Transverse colon (tissue), 4 donors: ENCODE results near the gene HPSE2. TPM values are rescaled to one million over a fixed set of nuclear protein-coding genes. Genes with fewer than 3 reads are reported as not detected.

Source experiments
- DNase-seq: peaks from one replicate; pipeline ENCODE4 v3.0.0-alpha.2; 2019
- H3K27ac ChIP-seq, 4 donors: fragments of 200-600 bp; sonication (generic); 2 replicates each; pipeline ENCODE4 v1.5.1; 2016 to 2018; ENCODE audit warnings: inconsistent platforms in 4 of 4
- H3K27me3 ChIP-seq: fragments of 200-600 bp; sonication (generic); 2 replicates; pipeline ENCODE4 v1.5.1; 2017; ENCODE audit warnings: inconsistent platforms
- H3K36me3 ChIP-seq, 4 donors: fragments of 200-600 bp; sonication (generic); 2 replicates each; pipeline ENCODE4 v1.5.1; 2017 to 2019; ENCODE audit warnings: inconsistent platforms in 4 of 4
- H3K4me1 ChIP-seq, 4 donors: fragments of 200-600 bp; sonication (generic); 2 replicates each; pipeline ENCODE4 v1.5.1; 2017 to 2020; ENCODE audit warnings: inconsistent platforms in 4 of 4
- H3K4me3 ChIP-seq, 4 donors: fragments of 200-600 bp; sonication (generic); 1 replicate in 1 of 4; 2 replicates in 3 of 4; pipeline versions ENCODE4 v1.5.1 to v1.6.1; 2017 to 2019; ENCODE audit warnings: inconsistent platforms in 4 of 4
- H3K9me3 ChIP-seq, 2 donors: fragments of 200-600 bp; sonication (generic); 2 replicates each; pipeline ENCODE4 v1.5.1; 2017 to 2019; ENCODE audit warnings: inconsistent platforms in 2 of 2
- EP300 ChIP-seq: sonication (generic); formaldehyde crosslinking; IDR thresholded peaks from one replicate; pipeline ENCODE4 v1.6.1; 2017; ENCODE audit warnings: antibody characterized with exemption, low read depth
- POLR2A ChIP-seq: fragments of 450-650 bp; IDR thresholded peaks from one replicate; pipeline ENCODE4 v1.6.1; 2016; ENCODE audit warnings: antibody characterized with exemption, mild to moderate bottlenecking, moderate library complexity
- POLR2AphosphoS5 ChIP-seq, 3 donors: sonication (generic); formaldehyde crosslinking; IDR thresholded peaks; one replicate each; pipeline ENCODE4 v1.6.1; 2016; ENCODE audit warnings: antibody characterized with exemption in 3 of 3
- WGBS, 2 donors: methylation state at CpG; one replicate each; pipeline ENCODE4 v1.1.5; 2018; ENCODE audit warnings: low coverage in 1 of 2; 5-methylcytosine and 5-hydroxymethylcytosine counted together
- in situ Hi-C, 4 donors: fragments of 200-750 bp; cut with MboI; loops; one replicate each; pipeline versions ENCODE4 v1.15.0 to v1.15.1; 2017; ENCODE audit warnings: low sequenced_read_pairs in 3 of 4, low pct_ligation_motif_present in 1 of 4, low pct_unique_long_range_greater_than_20kb in 1 of 4
- intact Hi-C: fragments of 100-400 bp; cut with DNase I; formaldehyde crosslinking; loops from one replicate; pipeline ENCODE4 v1.15.1; 2023; ENCODE audit warnings: low total_unique reads
- total RNA-seq, 4 donors: library from RNA; depleted of rRNA; stranded (reverse); fragments of >200 nt; gene quantifications; one replicate each; pipeline ENCODE4 v1.1.0, GENCODE V29; 2016
- TF ChIP-seq, protein P1 (sequence below), 5 experiments: fragments of 200-600 bp in 3 of 5; fragments of 450-650 bp in 2 of 5; sonication (generic) in 3 of 5; IDR thresholded peaks; 1 replicate in 2 of 5; 2 replicates in 3 of 5; pipeline ENCODE4 v1.5.1; 2016 to 2017; ENCODE audit warnings: antibody characterized with exemption in 5 of 5, inconsistent platforms in 3 of 5, mild to moderate bottlenecking in 2 of 5, moderate library complexity in 1 of 5

The HPSE2 gene
- total RNA-seq, 4 donors from 2014 or later: 2.2 to 3.0 TPM; not detected in 2

DNA sequence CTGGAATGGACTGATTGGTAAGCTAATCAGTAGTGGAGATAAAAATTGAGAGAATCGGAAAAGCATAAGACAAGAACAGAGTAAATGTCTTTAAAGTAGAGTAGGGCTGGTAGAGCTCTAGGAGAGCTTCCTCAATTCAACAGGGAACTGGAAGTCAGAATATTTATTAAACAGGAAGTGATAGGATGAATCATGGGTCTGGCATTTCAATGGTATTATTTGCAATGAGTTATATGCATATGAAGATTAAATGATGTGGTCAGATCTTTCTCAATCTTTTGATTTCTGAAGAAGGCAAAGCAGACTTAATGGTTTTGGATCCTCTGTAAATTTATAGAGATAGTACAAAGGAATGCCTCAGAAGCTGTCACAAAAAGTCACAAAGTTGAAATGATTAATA is 349.0 kb downstream of the HPSE2 start:
- WGBS, 2 donors: 71 to 86% methylated on average over 1 of the region's 1 CpG
- H3K4me1 ChIP-seq: no peaks in the 10 kb centered on the region
- H3K36me3 ChIP-seq: no peaks in the 10 kb centered on the region
- H3K27ac ChIP-seq: no peak overlapping the region
- in situ Hi-C loops: no loop called here
- H3K27me3 ChIP-seq: no peaks in the 10 kb centered on the region
- intact Hi-C loops: no loop called here
- no peaks in the 10 kb centered on the region for H3K9me3 ChIP-seq
- H3K4me3 ChIP-seq: no peak overlapping the region
- no peak for DNase-seq
- TF ChIP-seq POLR2A (no peak), POLR2AphosphoS5 (IDR thresholded peaks at IDR 0.05) (no peak), EP300 (no peak)
- TF ChIP-seq, protein P1, sequence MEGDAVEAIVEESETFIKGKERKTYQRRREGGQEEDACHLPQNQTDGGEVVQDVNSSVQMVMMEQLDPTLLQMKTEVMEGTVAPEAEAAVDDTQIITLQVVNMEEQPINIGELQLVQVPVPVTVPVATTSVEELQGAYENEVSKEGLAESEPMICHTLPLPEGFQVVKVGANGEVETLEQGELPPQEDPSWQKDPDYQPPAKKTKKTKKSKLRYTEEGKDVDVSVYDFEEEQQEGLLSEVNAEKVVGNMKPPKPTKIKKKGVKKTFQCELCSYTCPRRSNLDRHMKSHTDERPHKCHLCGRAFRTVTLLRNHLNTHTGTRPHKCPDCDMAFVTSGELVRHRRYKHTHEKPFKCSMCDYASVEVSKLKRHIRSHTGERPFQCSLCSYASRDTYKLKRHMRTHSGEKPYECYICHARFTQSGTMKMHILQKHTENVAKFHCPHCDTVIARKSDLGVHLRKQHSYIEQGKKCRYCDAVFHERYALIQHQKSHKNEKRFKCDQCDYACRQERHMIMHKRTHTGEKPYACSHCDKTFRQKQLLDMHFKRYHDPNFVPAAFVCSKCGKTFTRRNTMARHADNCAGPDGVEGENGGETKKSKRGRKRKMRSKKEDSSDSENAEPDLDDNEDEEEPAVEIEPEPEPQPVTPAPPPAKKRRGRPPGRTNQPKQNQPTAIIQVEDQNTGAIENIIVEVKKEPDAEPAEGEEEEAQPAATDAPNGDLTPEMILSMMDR (IDR thresholded peaks at IDR 0.05): no peak

DNA sequence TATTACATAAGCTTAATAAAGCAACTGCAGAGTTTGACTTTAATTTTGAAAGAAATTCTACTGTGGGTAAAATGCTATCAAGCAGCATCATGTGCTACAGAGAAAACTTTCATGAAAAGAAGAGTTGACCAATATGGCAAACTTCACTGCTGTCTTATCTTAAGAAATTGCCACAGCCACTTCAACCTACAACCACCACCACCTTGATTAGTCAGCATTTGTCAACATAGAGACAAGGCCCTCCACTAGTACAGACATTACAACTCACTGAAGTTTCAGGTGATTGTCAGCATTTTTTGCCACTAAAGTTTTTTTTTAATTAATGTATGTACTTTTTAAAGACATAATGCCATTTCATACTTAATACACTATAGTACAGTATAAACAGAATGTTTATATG is 350.3 kb downstream of the HPSE2 start:
- H3K4me3 ChIP-seq: no peak overlapping the region
- intact Hi-C loops: no loop called here
- no peaks in the 10 kb centered on the region for H3K4me1 ChIP-seq
- no peak for DNase-seq
- in situ Hi-C loops: no loop called here
- no peaks in the 10 kb centered on the region for H3K36me3 ChIP-seq
- H3K27me3 ChIP-seq: no peaks in the 10 kb centered on the region
- TF ChIP-seq EP300 (no peak), POLR2AphosphoS5 (IDR thresholded peaks at IDR 0.05) (no peak), POLR2A (no peak)
- no peaks in the 10 kb centered on the region for H3K9me3 ChIP-seq
- no peak overlapping the region for H3K27ac ChIP-seq

DNA sequence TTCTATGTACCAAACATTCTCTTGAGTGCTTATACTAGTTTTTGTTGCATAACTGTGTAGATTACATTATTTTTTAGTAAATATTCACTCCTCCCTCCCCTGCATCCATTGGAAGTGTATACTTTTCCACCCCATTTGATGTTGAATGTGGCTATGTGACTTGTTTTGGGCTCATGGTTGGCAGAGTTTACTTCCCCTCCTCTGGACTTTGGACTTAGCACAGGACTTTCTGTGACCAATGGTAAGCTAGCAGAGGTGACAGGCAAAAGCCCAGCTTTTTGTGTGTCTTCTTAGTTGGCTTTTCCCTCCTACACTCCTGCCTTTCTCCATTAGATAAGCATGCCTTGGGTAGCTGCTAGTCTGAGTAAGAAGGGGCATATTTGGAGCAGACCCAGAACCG is 353.9 kb downstream of the HPSE2 start:
- Histone ChIP-seq H3K4me1 (peaks cover 0 to 6% (median 0%) of the 10 kb centered on the region in 4 donors), H3K27ac (no peak overlapping the region), H3K27me3 (no peaks in the 10 kb centered on the region), H3K9me3 (no peaks in the 10 kb centered on the region), H3K4me3 (no peak overlapping the region), H3K36me3 (no peaks in the 10 kb centered on the region)
- WGBS, 2 donors: 63 to 88% methylated on average over 1 of the region's 1 CpG
- TF ChIP-seq EP300 (no peak), POLR2A (no peak), POLR2AphosphoS5 (IDR thresholded peaks at IDR 0.05) (no peak)
- TF ChIP-seq, protein P1 (IDR thresholded peaks at IDR 0.05): no peak
- no peak for DNase-seq
- in situ Hi-C loops (no loop called here), intact Hi-C loops (no loop called here)

DNA sequence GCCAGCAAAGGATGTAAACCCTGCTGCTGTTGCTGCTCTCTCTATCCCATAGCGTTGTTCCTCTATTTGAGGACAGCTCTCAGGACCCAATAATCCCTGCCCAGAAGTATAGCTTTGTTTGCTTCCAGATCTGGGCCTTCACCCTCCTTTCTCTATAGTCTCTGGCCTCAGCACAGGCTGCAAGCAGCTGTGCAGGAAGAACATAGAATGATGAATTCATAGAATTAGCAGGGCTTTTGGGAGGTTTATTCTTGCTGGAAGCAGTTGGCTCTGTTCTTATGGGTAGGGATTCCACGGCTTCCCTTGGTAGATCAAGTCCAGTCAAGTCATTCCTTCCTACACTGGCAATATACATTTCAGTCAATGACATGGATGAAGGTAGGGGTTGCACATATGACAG is 354.7 kb downstream of the HPSE2 start:
- intact Hi-C loops (no loop called here), in situ Hi-C loops (no loop called here)
- Histone ChIP-seq H3K9me3 (no peaks in the 10 kb centered on the region), H3K4me3 (no peak overlapping the region), H3K4me1 (peaks cover 0 to 6% (median 0%) of the 10 kb centered on the region in 4 donors), H3K27ac (no peak overlapping the region), H3K36me3 (no peaks in the 10 kb centered on the region), H3K27me3 (no peaks in the 10 kb centered on the region)
- TF ChIP-seq EP300: no peak
- TF ChIP-seq, protein P1 (IDR thresholded peaks at IDR 0.05): no peak
- TF ChIP-seq POLR2A: no peak
- no peak for TF ChIP-seq POLR2AphosphoS5 (IDR thresholded peaks at IDR 0.05)
- 52 to 55% methylated on average over 1 to 2 of the region's 2 CpGs for WGBS, 2 donors
- no peak for DNase-seq

DNA sequence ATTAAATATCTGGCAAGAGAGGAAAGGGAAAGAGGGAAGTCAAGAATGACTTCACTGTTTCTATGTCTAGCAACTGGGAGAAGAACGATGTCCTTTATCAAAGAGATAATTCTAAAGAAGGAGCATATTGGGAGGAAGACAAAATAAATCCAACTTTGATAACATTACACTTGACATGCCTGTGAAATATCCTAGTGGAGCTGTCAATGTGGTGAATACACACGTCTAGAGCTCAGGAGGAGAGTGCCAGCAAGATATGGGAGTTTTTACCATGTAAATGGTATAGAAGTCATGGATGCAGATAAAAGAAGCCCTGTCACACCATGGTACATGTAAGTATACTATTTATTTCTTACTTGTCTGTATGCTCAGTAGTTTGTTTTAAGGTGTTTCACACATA is 356.7 kb downstream of the HPSE2 start:
- intact Hi-C loops (no loop called here), in situ Hi-C loops (no loop called here)
- WGBS, 2 donors: 52 to 53% methylated on average over 2 of the region's 2 CpGs

More for the DNA sequence above, 356.7 kb downstream of the HPSE2 start:
- Histone ChIP-seq H3K27ac (no peak overlapping the region), H3K27me3 (peaks cover 4% of the 10 kb centered on the region), H3K9me3 (no peaks in the 10 kb centered on the region), H3K36me3 (no peaks in the 10 kb centered on the region), H3K4me3 (no peak overlapping the region), H3K4me1 (peaks cover 0 to 6% (median 0%) of the 10 kb centered on the region in 4 donors)
- DNase-seq: no peak
- TF ChIP-seq, protein P1 (IDR thresholded peaks at IDR 0.05): no peak
- TF ChIP-seq EP300 (no peak), POLR2AphosphoS5 (IDR thresholded peaks at IDR 0.05) (no peak), POLR2A (no peak)
